CD4-positive, alpha-beta T cell (primary cell): ENCODE data around the gene MCF2L2. TPM values are rescaled to one million over a fixed set of nuclear protein-coding genes. Genes with fewer than 3 reads are reported as not detected.

ENCODE experiments used
- ATAC-seq: fragments of 200-7000 bp; cut with Tn5 transposase; one replicate; pipeline ENCODE4 v1.10.0; 2022; ENCODE audit warnings: mild to moderate bottlenecking; ENCODE audit not compliant: poor library complexity
- CTCF ChIA-PET: fragments of 350-600 bp; sonication (Branson Sonifier 250); formaldehyde crosslinking; loops from one replicate; lab custom pipeline; 2021; ENCODE audit warnings: antibody characterized with exemption, inconsistent platforms; lab: Charles Lee
- POLR2A ChIA-PET: fragments of 350-600 bp; sonication (Branson Sonifier 250); formaldehyde crosslinking; loops from one replicate; lab custom pipeline; 2021; ENCODE audit warnings: antibody characterized with exemption, inconsistent platforms; lab: Charles Lee
- DNase-seq, 14 experiments: peaks; one replicate each; pipeline ENCODE4 v3.0.0-alpha.2; 2013 to 2020; ENCODE audit warnings: mixed read lengths in 2 of 14
- H3K27ac ChIP-seq, 2 donors: one replicate each; pipeline versions ENCODE4 v1.5.1 to v1.7.0; 2013; ENCODE audit warnings: low read length in 2 of 2, low read depth in 1 of 2, mild to moderate bottlenecking in 1 of 2
- H3K27me3 ChIP-seq, 2 experiments: 1 replicate in 1 of 2; 2 replicates in 1 of 2; pipeline versions ENCODE4 v1.6.1 to v1.7.0; 2013; ENCODE audit warnings: low read length in 2 of 2, control low read depth in 1 of 2, mild to moderate bottlenecking in 1 of 2, moderate library complexity in 1 of 2; ENCODE audit not compliant: insufficient read depth in 2 of 2, control insufficient read depth in 1 of 2
- H3K36me3 ChIP-seq: one replicate; pipeline ENCODE4 v1.6.1; 2013; ENCODE audit warnings: low read length, control low read depth; ENCODE audit not compliant: insufficient read depth
- H3K4me1 ChIP-seq: one replicate; pipeline ENCODE4 v1.6.1; 2013; ENCODE audit warnings: low read length, control low read depth; ENCODE audit not compliant: insufficient read depth
- H3K4me3 ChIP-seq: one replicate; pipeline ENCODE4 v1.5.1; 2013; ENCODE audit warnings: mild to moderate bottlenecking, low read length, moderate library complexity
- H3K9me3 ChIP-seq, 2 experiments: 1 replicate in 1 of 2; 2 replicates in 1 of 2; pipeline versions ENCODE4 v1.6.1 to v1.7.0; 2013; ENCODE audit warnings: low read length in 2 of 2, mild to moderate bottlenecking in 2 of 2, control low read depth in 1 of 2, moderate library complexity in 1 of 2; ENCODE audit not compliant: control insufficient read depth in 1 of 2, insufficient read depth in 1 of 2
- H3K27ac Mint-ChIP-seq: one replicate; pipeline ENCODE4 v1.8.0; 2020; ENCODE audit warnings: mixed read lengths
- H3K27me3 Mint-ChIP-seq: one replicate; pipeline ENCODE4 v1.8.0; 2021; ENCODE audit warnings: mixed read lengths
- H3K36me3 Mint-ChIP-seq: one replicate; pipeline ENCODE4 v1.8.0; 2021; ENCODE audit warnings: low read depth, mixed read lengths
- H3K4me1 Mint-ChIP-seq: one replicate; pipeline ENCODE4 v1.8.0; 2021; ENCODE audit warnings: low read depth, mixed read lengths
- H3K4me3 Mint-ChIP-seq: one replicate; pipeline ENCODE4 v1.8.0; 2020; ENCODE audit warnings: mild to moderate bottlenecking, mixed read lengths
- H3K9me3 Mint-ChIP-seq: one replicate; pipeline ENCODE4 v1.8.0; 2020; ENCODE audit warnings: mixed read lengths
- CTCF ChIP-seq: fragments of 200-600 bp; IDR thresholded peaks from one replicate; pipeline ENCODE4 v1.8.0; 2022; ENCODE audit warnings: antibody characterized with exemption, mild to moderate bottlenecking
- intact Hi-C, 2 experiments: fragments of 100-400 bp; cut with DNase I in 1 of 2; cut with micrococcal nuclease in 1 of 2; formaldehyde crosslinking; loops; one replicate each; pipeline versions ENCODE4 v1.15.1 to v1.9.0; 2023 to 2025; cut with DNase I, micrococcal nuclease
- total RNA-seq, 174 experiments: library from RNA in 2 of 174; stranded (reverse) in 2 of 174; gene quantifications; one replicate each; pipeline ENCODE4 v1.2.3 and lab custom pipeline; 2021 to 2026

The MCF2L2 gene
- total RNA-seq, 2 experiments from 2014 or later = 3.8 to 4.1 TPM

GRCh38 chr3:183210341-183210740 is 218.1 kb downstream of the MCF2L2 start:
- intact Hi-C loops = no loop called here
- no peaks in the 10 kb centered on the region for H3K36me3 ChIP-seq
- ATAC-seq (no peak), DNase-seq (peak in 2 of 14 experiments; percentile 26 to 28)
- Mint-ChIP-seq H3K36me3 (no peaks in the 10 kb centered on the region), H3K4me1 (no peaks in the 10 kb centered on the region), H3K27me3 (no peaks in the 10 kb centered on the region), H3K4me3 (no peak overlapping the region), H3K27ac (no peak overlapping the region), H3K9me3 (no peaks in the 10 kb centered on the region)
- no peak overlapping the region for H3K27ac ChIP-seq
- ChIA-PET POLR2A (no interaction called here), CTCF (no interaction called here)
- H3K4me3 ChIP-seq = no peak overlapping the region
- H3K27me3 ChIP-seq = no peaks in the 10 kb centered on the region
- H3K4me1 ChIP-seq = no peaks in the 10 kb centered on the region
- no peaks in the 10 kb centered on the region for H3K9me3 ChIP-seq
- TF ChIP-seq CTCF = no peak

GRCh38 chr3:183208800-183209199 is 219.6 kb downstream of the MCF2L2 start:
- Mint-ChIP-seq H3K9me3 (peaks cover 2% of the 10 kb centered on the region), H3K4me3 (no peak overlapping the region), H3K27ac (no peak overlapping the region), H3K4me1 (no peaks in the 10 kb centered on the region), H3K36me3 (no peaks in the 10 kb centered on the region), H3K27me3 (no peaks in the 10 kb centered on the region)
- Histone ChIP-seq H3K9me3 (no peaks in the 10 kb centered on the region), H3K4me1 (no peaks in the 10 kb centered on the region), H3K27ac (no peak overlapping the region), H3K4me3 (no peak overlapping the region), H3K27me3 (no peaks in the 10 kb centered on the region), H3K36me3 (no peaks in the 10 kb centered on the region)
- ATAC-seq = no peak
- ChIA-PET POLR2A (no interaction called here), CTCF (interaction anchor here (0.6 to 1.7 kb wide), 2 partner anchors 10 to 165 kb away, joined by 3 to 4 read pairs; no protein-coding TSS in a partner anchor)
- no peak for DNase-seq
- intact Hi-C loops = no loop called here
- TF ChIP-seq CTCF = no peak

GRCh38 chr3:183208260-183208659 is 220.2 kb downstream of the MCF2L2 start:
- Histone ChIP-seq H3K9me3 (no peaks in the 10 kb centered on the region), H3K27me3 (no peaks in the 10 kb centered on the region), H3K27ac (no peak overlapping the region), H3K36me3 (no peaks in the 10 kb centered on the region), H3K4me1 (no peaks in the 10 kb centered on the region), H3K4me3 (no peak overlapping the region)
- POLR2A ChIA-PET = no interaction called here
- no peak for DNase-seq
- no peak overlapping the region for H3K4me3 Mint-ChIP-seq
- H3K9me3 Mint-ChIP-seq = peaks cover 7% of the 10 kb centered on the region
- CTCF ChIA-PET = interaction anchor here (0.6 to 1.7 kb wide), 2 partner anchors 10 to 166 kb away, joined by 3 to 4 read pairs; no protein-coding TSS in a partner anchor
- no peak for ATAC-seq
- H3K36me3 Mint-ChIP-seq = no peaks in the 10 kb centered on the region
- no peaks in the 10 kb centered on the region for H3K27me3 Mint-ChIP-seq
- no peak overlapping the region for H3K27ac Mint-ChIP-seq
- TF ChIP-seq CTCF = no peak
- intact Hi-C loops = no loop called here
- no peaks in the 10 kb centered on the region for H3K4me1 Mint-ChIP-seq
